H1 (cell line): ENCODE results near the gene C9. TPM values are rescaled to one million over a fixed set of nuclear protein-coding genes. Genes with fewer than 3 reads are reported as not detected.

Source experiments
- CTCF ChIA-PET: fragments of 300-600 bp; sonication (Branson Sonifier 250); formaldehyde crosslinking; loops from one replicate; lab custom pipeline; 2021; ENCODE audit not compliant: partially characterized antibody; lab: Charles Lee
- POLR2A ChIA-PET: fragments of 300-600 bp; sonication (Branson Sonifier 250); formaldehyde crosslinking; loops from one replicate; lab custom pipeline; 2021; ENCODE audit warnings: inconsistent platforms; ENCODE audit not compliant: partially characterized antibody; lab: Charles Lee
- DNase-seq, 2 experiments: peaks; one replicate each; pipeline versions ENCODE4 v3.0.0 to v3.0.0-alpha.2; 2010 to 2022; ENCODE audit warnings: low spot score in 2 of 2, low read depth in 1 of 2, mixed read lengths in 1 of 2
- FAIRE-seq: peaks from 2 replicates; lab custom pipeline; 2011; peaks lifted over from hg19 to GRCh38; lab: Jason Lieb, UNC
- H2AFZ ChIP-seq: 2 replicates; pipeline ENCODE4 v1.8.1; 2012; ENCODE audit warnings: low read length, inconsistent platforms
- H2AK5ac ChIP-seq: 2 replicates; pipeline ENCODE4 v1.6.1; 2013; ENCODE audit warnings: low read depth, low read length
- H2BK120ac ChIP-seq: replicated peaks from 2 replicates; pipeline ENCODE3; 2013; ENCODE audit warnings: low read depth, low read length, inconsistent platforms
- H2BK12ac ChIP-seq: 2 replicates; pipeline ENCODE4 v1.6.1; 2013; ENCODE audit warnings: low read depth, low read length
- H2BK15ac ChIP-seq: 2 replicates; pipeline ENCODE4 v1.6.1; 2013; ENCODE audit warnings: low read length
- H2BK20ac ChIP-seq: 2 replicates; pipeline ENCODE4 v1.6.1; 2013; ENCODE audit warnings: low read length
- H2BK5ac ChIP-seq: 2 replicates; pipeline ENCODE4 v1.6.1; 2013; ENCODE audit warnings: low read depth, low read length
- H3K14ac ChIP-seq: 2 replicates; pipeline ENCODE4 v1.6.1; 2013; ENCODE audit warnings: inconsistent platforms; ENCODE audit not compliant: insufficient read length
- H3K18ac ChIP-seq: 2 replicates; pipeline ENCODE4 v1.6.1; 2013; ENCODE audit warnings: low read length; ENCODE audit errors: extremely low read depth
- H3K23ac ChIP-seq: 2 replicates; pipeline ENCODE4 v1.6.1; 2013; ENCODE audit warnings: inconsistent platforms; ENCODE audit not compliant: insufficient read length
- H3K23me2 ChIP-seq: 2 replicates; pipeline ENCODE4 v1.6.1; 2013; ENCODE audit warnings: low read depth, low read length
- H3K27ac ChIP-seq: 2 replicates; pipeline ENCODE4 v1.6.1; 2011; ENCODE audit warnings: low read depth, low read length, inconsistent platforms
- H3K27me3 ChIP-seq, 4 experiments: replicated peaks in 1 of 4; 1 replicate in 1 of 4; 2 replicates in 3 of 4; pipeline versions ENCODE4 v1.6.1 to v1.8.1; 2011 to 2013; ENCODE audit warnings: low read length in 3 of 4, mild to moderate bottlenecking in 3 of 4, inconsistent platforms in 2 of 4, mixed read lengths in 2 of 4, moderate library complexity in 1 of 4; ENCODE audit not compliant: control insufficient read depth in 3 of 4, insufficient read depth in 3 of 4; ENCODE audit errors: extremely low read depth in 1 of 4
- H3K36me3 ChIP-seq, 4 experiments: 2 replicates each; pipeline versions ENCODE4 v1.6.1 to v1.8.1; 2011 to 2013; ENCODE audit warnings: mild to moderate bottlenecking in 4 of 4, low read length in 3 of 4, moderate library complexity in 2 of 4, control low read depth in 1 of 4, inconsistent platforms in 1 of 4; ENCODE audit not compliant: insufficient read depth in 4 of 4, control insufficient read depth in 2 of 4
- H3K4ac ChIP-seq: replicated peaks from 2 replicates; pipeline ENCODE3; 2013; ENCODE audit warnings: low read length, low read depth, mixed read lengths, inconsistent platforms; ENCODE audit not compliant: insufficient read length
- H3K4me1 ChIP-seq, 4 experiments: replicated peaks in 1 of 4; 1 replicate in 1 of 4; 2 replicates in 3 of 4; pipeline versions ENCODE4 v1.6.1 to v1.8.1; 2011 to 2013; ENCODE audit warnings: low read length in 3 of 4, inconsistent platforms in 2 of 4, mixed read lengths in 1 of 4; ENCODE audit not compliant: insufficient read depth in 4 of 4, control insufficient read depth in 3 of 4
- H3K4me2 ChIP-seq, 2 experiments: 2 replicates each; pipeline versions ENCODE4 v1.6.1 to v1.8.1; 2011 to 2013; ENCODE audit warnings: low read depth in 2 of 2, low read length in 2 of 2, control low read depth in 1 of 2, inconsistent platforms in 1 of 2, mild to moderate bottlenecking in 1 of 2; ENCODE audit not compliant: insufficient read depth in 1 of 2
- H3K4me3 ChIP-seq, 4 experiments: fragments of 200-600, 300-600 bp in 1 of 4; sonication (generic), shearing (Covaris generic), sonication (Bioruptor Twin) in 1 of 4; 2 replicates each; pipeline versions ENCODE4 v1.5.1 to v1.8.1; 2011 to 2016; ENCODE audit warnings: low read length in 4 of 4, low read depth in 3 of 4, control low read depth in 2 of 4, inconsistent platforms in 2 of 4, mild to moderate bottlenecking in 2 of 4, mixed read lengths in 1 of 4, moderate library complexity in 1 of 4; ENCODE audit not compliant: insufficient read depth in 2 of 4; ENCODE audit errors: extremely low read depth in 1 of 4
- H3K56ac ChIP-seq: replicated peaks from 2 replicates; pipeline ENCODE3; 2013; ENCODE audit warnings: low read depth, mild to moderate bottlenecking, mixed read lengths, low read length, inconsistent platforms; ENCODE audit not compliant: insufficient read length
- H3K79me1 ChIP-seq: 2 replicates; pipeline ENCODE4 v1.6.1; 2013; ENCODE audit warnings: low read depth, low read length, control low read depth
- H3K79me2 ChIP-seq, 2 experiments: 2 replicates each; pipeline versions ENCODE4 v1.6.1 to v1.8.1; 2012 to 2013; ENCODE audit warnings: low read length in 2 of 2, mild to moderate bottlenecking in 2 of 2, inconsistent platforms in 1 of 2; ENCODE audit not compliant: insufficient read depth in 2 of 2, control insufficient read depth in 1 of 2
- H3K9ac ChIP-seq, 4 experiments: replicated peaks in 1 of 4; 1 replicate in 1 of 4; 2 replicates in 3 of 4; pipeline versions ENCODE4 v1.6.1 to v1.8.1; 2011 to 2013; ENCODE audit warnings: low read depth in 3 of 4, low read length in 3 of 4, control low read depth in 2 of 4, mild to moderate bottlenecking in 2 of 4, moderate library complexity in 2 of 4, inconsistent platforms in 1 of 4; ENCODE audit errors: extremely low read depth in 1 of 4
- H3K9me3 ChIP-seq, 2 experiments: 2 replicates each; pipeline versions ENCODE4 v1.6.1 to v1.8.1; 2012 to 2013; ENCODE audit warnings: mild to moderate bottlenecking in 2 of 2, moderate library complexity in 2 of 2, control low read depth in 1 of 2, inconsistent platforms in 1 of 2, low read depth in 1 of 2, low read length in 1 of 2, mixed read lengths in 1 of 2; ENCODE audit not compliant: insufficient read depth in 2 of 2
- H4K20me1 ChIP-seq, 2 experiments: replicated peaks in 1 of 2; 2 replicates each; pipeline versions ENCODE3 to v1.8.1; 2011 to 2013; ENCODE audit warnings: inconsistent platforms in 2 of 2, low read length in 2 of 2, mild to moderate bottlenecking in 1 of 2; ENCODE audit not compliant: insufficient read depth in 2 of 2, control insufficient read depth in 1 of 2
- H4K5ac ChIP-seq: 2 replicates; pipeline ENCODE4 v1.6.1; 2013; ENCODE audit warnings: low read length, low read depth, mixed read lengths, inconsistent platforms; ENCODE audit not compliant: insufficient read length
- H4K8ac ChIP-seq: 2 replicates; pipeline ENCODE4 v1.8.0; 2013; ENCODE audit warnings: mild to moderate bottlenecking, moderate library complexity, low read length, inconsistent platforms; ENCODE audit not compliant: insufficient read depth; ENCODE audit errors: extremely low read depth
- H4K91ac ChIP-seq: replicated peaks from 2 replicates; pipeline ENCODE3; 2013; ENCODE audit warnings: low read length, mixed read lengths, inconsistent platforms; ENCODE audit not compliant: insufficient read length
- ASH2L ChIP-seq: fragments of 200-600, 300-600 bp; sonication (generic); IDR thresholded peaks from one replicate; pipeline ENCODE4 v1.7.1; 2017; ENCODE audit warnings: low read length
- BACH1 ChIP-seq: IDR thresholded peaks from 2 replicates; pipeline ENCODE4 v1.6.1; 2012; ENCODE audit warnings: low read length, improper control_type of control experiment
- BCL11A ChIP-seq, 2 experiments: IDR thresholded peaks; one replicate each; pipeline ENCODE4 v1.6.1; 2011; ENCODE audit warnings: low read depth in 2 of 2, low read length in 2 of 2, mild to moderate bottlenecking in 2 of 2
- CREB1 ChIP-seq: IDR thresholded peaks from 2 replicates; pipeline ENCODE4 v1.6.1; 2012; ENCODE audit warnings: inconsistent platforms
- CTBP2 ChIP-seq: IDR thresholded peaks from 2 replicates; pipeline ENCODE4 v1.7.0; 2011; ENCODE audit warnings: borderline replicate concordance, mild to moderate bottlenecking, moderate library complexity, mixed read lengths, low read length; ENCODE audit not compliant: insufficient read depth, insufficient read length
- EGR1 ChIP-seq: IDR thresholded peaks from 2 replicates; pipeline ENCODE4 v1.6.1; 2011; ENCODE audit warnings: low read depth, low read length, borderline replicate concordance
- EZH2 ChIP-seq: fragments of 200-600 bp; sonication (generic); IDR thresholded peaks from 2 replicates; pipeline ENCODE4 v1.7.1; 2012; ENCODE audit warnings: low read depth, mild to moderate bottlenecking, moderate library complexity, low read length, inconsistent platforms; ENCODE audit not compliant: severe bottlenecking
- KDM5A ChIP-seq: fragments of 200-600 bp; IDR thresholded peaks from 2 replicates; pipeline ENCODE4 v1.7.1; 2012; ENCODE audit warnings: mild to moderate bottlenecking, low read length, inconsistent platforms, mixed read lengths
- SP2 ChIP-seq: IDR thresholded peaks from 2 replicates; pipeline ENCODE4 v1.6.1; 2012; ENCODE audit warnings: mild to moderate bottlenecking, low read length, inconsistent platforms
- TCF12 ChIP-seq: IDR thresholded peaks from 2 replicates; pipeline ENCODE4 v1.6.1; 2011; ENCODE audit warnings: low read depth, mild to moderate bottlenecking, low read length
- YY1 ChIP-seq: IDR thresholded peaks from 2 replicates; pipeline ENCODE4 v1.6.1; 2011; ENCODE audit warnings: low read depth, mild to moderate bottlenecking, low read length
- WGBS, 2 experiments: shearing (Covaris generic) in 1 of 2; methylation state at CpG; one replicate each; pipeline versions ENCODE4 v1.1.6 to v1.1.7; 2013 to 2015; ENCODE audit warnings: low lambda C conversion rate in 2 of 2, mixed read lengths in 2 of 2, inconsistent platforms in 1 of 2, low coverage in 1 of 2, missing lambda C conversion rate in 1 of 2; ENCODE audit not compliant: insufficient replicate concordance in 2 of 2, insufficient coverage in 1 of 2, insufficient read length in 1 of 2; ENCODE audit errors: extremely low coverage in 1 of 2, missing lambda C conversion rate in 1 of 2; 5-methylcytosine and 5-hydroxymethylcytosine counted together
- polyA plus RNA-seq, 7 experiments: library from polyadenylated mRNA; depleted of rRNA in 3 of 7; stranded (reverse) in 5 of 7; unstranded in 2 of 7; fragments of >200 nt in 5 of 7; fragments of 200-250 nt in 2 of 7; gene quantifications; 1 replicate in 5 of 7; 2 replicates in 1 of 7; 4 replicates in 1 of 7; pipeline versions ENCODE4 v1.2.1 to v1.2.3, GENCODE V29; 2011 to 2013; ENCODE audit warnings: missing spikeins in 2 of 7, mixed read lengths in 2 of 7
- total RNA-seq: library from RNA; stranded (reverse); fragmentation: NEBNext Ultra II Directional; extraction: Animal tissue kit (Norgen Biotek cat#: 25700); gene quantifications from 2 replicates; pipeline ENCODE4 v1.2.1, GENCODE V29; 2021
- TF ChIP-seq, protein P1 (sequence below): IDR thresholded peaks from 2 replicates; pipeline ENCODE4 v1.6.1; 2012; ENCODE audit warnings: low read length, inconsistent platforms

C9 gene
- total and polyA plus RNA-seq, 2 of the 8 experiments (the other 6 are each of a cell fraction or from before 2014, with no cell fraction given): not detected

DNA sequence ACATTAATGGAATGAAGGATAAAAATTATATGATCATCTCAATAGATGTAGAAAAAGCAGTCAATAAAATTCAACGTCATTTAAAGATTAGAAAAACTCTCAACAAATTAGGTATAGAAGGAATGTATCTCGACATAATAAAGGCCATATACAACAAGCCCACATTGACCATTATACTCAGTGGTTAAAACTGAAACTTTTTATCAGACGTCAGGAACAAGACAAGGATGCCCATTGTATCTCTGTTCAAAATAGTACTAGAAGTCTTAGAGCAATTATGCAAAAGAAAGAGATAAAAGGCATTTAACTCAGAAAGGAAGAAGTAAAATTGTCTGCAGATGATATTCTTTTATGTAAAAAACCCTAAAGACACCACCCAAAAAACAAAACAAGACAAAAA, 40.8 kb downstream of the C9 start:
- peaks cover 2% of the 10 kb centered on the region; the same call in 1 of the 2 replicates for H3K23me2 ChIP-seq
- POLR2A ChIA-PET: no interaction called here
- peak; percentile 58 for FAIRE-seq

More for the DNA sequence above, 40.8 kb downstream of the C9 start:
- H2BK120ac ChIP-seq: no peak overlapping the region
- H2BK12ac ChIP-seq: no peak overlapping the region
- no peaks in the 10 kb centered on the region for H4K20me1 ChIP-seq
- H3K79me1 ChIP-seq: no peaks in the 10 kb centered on the region
- H2BK20ac ChIP-seq: no peak overlapping the region
- H2AFZ ChIP-seq: no peak overlapping the region
- H3K4ac ChIP-seq: no peak overlapping the region
- H2AK5ac ChIP-seq: no peak overlapping the region
- no peaks in the 10 kb centered on the region for H3K36me3 ChIP-seq
- no peak for TF ChIP-seq ASH2L
- no peak for TF ChIP-seq BACH1
- no peak for TF ChIP-seq TCF12
- no peak for TF ChIP-seq SP2
- no peak for TF ChIP-seq YY1
- TF ChIP-seq, protein P1, sequence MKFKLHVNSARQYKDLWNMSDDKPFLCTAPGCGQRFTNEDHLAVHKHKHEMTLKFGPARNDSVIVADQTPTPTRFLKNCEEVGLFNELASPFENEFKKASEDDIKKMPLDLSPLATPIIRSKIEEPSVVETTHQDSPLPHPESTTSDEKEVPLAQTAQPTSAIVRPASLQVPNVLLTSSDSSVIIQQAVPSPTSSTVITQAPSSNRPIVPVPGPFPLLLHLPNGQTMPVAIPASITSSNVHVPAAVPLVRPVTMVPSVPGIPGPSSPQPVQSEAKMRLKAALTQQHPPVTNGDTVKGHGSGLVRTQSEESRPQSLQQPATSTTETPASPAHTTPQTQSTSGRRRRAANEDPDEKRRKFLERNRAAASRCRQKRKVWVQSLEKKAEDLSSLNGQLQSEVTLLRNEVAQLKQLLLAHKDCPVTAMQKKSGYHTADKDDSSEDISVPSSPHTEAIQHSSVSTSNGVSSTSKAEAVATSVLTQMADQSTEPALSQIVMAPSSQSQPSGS: no peak
- TF ChIP-seq EGR1: no peak
- TF ChIP-seq KDM5A: no peak
- no peak for TF ChIP-seq CTBP2
- TF ChIP-seq EZH2: no peak
- TF ChIP-seq BCL11A (IDR thresholded peaks at IDR 0.05; ENCODE audit: low read depth in 2 of 2, low read length in 2 of 2): no peak
- no peak for TF ChIP-seq CREB1
- no peak overlapping the region for H4K8ac ChIP-seq
- no peak overlapping the region for H3K18ac ChIP-seq
- no peak overlapping the region for H4K5ac ChIP-seq
- H3K4me1 ChIP-seq: no peaks in the 10 kb centered on the region
- no peaks in the 10 kb centered on the region for H3K9me3 ChIP-seq
- no peak overlapping the region for H3K4me3 ChIP-seq
- no peak overlapping the region for H3K9ac ChIP-seq
- no peaks in the 10 kb centered on the region for H3K27me3 ChIP-seq
- no peaks in the 10 kb centered on the region for H3K79me2 ChIP-seq
- no peak overlapping the region for H4K91ac ChIP-seq
- DNase-seq: no peak
- H2BK15ac ChIP-seq: no peak overlapping the region
- H3K14ac ChIP-seq: no peak overlapping the region
- no peak overlapping the region for H2BK5ac ChIP-seq
- no peak overlapping the region for H3K4me2 ChIP-seq
- no peak overlapping the region for H3K27ac ChIP-seq
- WGBS, 2 experiments: 89% methylated on average over 3 of the region's 3 CpGs; no CpG with 5 or more reads in 1 of the 2 experiments
- CTCF ChIA-PET: no interaction called here
- no peak overlapping the region for H3K23ac ChIP-seq
- H3K56ac ChIP-seq: no peak overlapping the region
